ENCODE measurements around the gene NDRG4.

DNA sequence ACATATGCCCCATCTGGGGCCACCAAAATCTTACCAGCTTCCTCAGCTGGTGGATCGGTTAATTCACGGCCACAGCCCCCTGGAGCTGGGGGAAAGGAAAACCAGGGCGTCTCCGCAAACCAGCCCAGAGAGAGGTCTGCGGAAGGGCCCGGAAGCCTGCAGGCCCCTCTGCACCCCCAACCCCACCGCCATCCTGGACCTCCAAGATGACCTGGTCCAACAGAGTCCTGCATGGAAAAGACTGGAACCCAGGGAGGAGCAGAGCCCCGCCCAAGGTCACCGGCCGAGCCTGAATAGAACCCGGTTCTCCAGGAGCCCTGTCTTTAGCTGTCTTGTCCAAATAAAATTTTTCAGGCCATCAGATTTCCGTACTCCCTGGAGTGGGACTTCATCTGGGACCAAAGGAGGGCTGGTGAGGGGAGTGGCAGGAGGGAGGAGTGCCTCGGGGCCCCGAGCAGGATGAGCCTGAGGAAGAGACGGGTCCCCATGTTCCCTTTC, 37.4 kb upstream of the NDRG4 start:
- TF ChIP-seq POLR2A (IDR thresholded peaks at IDR 0.05): no peak
- TF ChIP-seq, protein P1, sequence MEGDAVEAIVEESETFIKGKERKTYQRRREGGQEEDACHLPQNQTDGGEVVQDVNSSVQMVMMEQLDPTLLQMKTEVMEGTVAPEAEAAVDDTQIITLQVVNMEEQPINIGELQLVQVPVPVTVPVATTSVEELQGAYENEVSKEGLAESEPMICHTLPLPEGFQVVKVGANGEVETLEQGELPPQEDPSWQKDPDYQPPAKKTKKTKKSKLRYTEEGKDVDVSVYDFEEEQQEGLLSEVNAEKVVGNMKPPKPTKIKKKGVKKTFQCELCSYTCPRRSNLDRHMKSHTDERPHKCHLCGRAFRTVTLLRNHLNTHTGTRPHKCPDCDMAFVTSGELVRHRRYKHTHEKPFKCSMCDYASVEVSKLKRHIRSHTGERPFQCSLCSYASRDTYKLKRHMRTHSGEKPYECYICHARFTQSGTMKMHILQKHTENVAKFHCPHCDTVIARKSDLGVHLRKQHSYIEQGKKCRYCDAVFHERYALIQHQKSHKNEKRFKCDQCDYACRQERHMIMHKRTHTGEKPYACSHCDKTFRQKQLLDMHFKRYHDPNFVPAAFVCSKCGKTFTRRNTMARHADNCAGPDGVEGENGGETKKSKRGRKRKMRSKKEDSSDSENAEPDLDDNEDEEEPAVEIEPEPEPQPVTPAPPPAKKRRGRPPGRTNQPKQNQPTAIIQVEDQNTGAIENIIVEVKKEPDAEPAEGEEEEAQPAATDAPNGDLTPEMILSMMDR (IDR thresholded peaks at IDR 0.05): no peak
